Measurements from ENCODE around the gene BCL2.

DNA sequence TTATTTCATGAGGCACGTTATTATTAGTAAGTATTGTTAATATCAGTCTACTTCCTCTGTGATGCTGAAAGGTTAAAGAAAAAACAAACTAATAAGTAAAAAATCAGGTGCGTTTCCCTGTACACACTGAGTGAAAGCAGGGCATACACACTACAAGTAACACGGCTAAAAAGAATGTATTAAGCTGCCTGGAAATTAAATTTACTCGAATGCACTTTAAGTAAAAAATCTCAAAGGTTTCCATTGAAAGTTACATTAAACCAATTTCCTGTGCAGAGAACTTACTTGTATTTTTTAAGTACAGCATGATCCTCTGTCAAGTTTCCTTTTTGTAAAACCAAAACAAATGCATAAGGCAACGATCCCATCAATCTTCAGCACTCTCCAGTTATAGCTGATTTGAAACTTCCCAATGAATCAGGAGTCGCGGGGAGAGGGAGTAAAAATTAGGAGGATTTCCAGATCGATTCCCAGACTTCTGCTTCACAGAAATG is 633 bp downstream of the BCL2 start:
- TF ChIP-seq POLR2AphosphoS5 (IDR thresholded peaks at IDR 0.05; ENCODE audit: borderline replicate concordance, low read depth, low read length) (no peak), EZH2 (IDR thresholded peaks at IDR 0.05) (no peak)

Measured in SK-N-MC (cell line).